ENCODE results near the gene C1orf35.

DNA sequence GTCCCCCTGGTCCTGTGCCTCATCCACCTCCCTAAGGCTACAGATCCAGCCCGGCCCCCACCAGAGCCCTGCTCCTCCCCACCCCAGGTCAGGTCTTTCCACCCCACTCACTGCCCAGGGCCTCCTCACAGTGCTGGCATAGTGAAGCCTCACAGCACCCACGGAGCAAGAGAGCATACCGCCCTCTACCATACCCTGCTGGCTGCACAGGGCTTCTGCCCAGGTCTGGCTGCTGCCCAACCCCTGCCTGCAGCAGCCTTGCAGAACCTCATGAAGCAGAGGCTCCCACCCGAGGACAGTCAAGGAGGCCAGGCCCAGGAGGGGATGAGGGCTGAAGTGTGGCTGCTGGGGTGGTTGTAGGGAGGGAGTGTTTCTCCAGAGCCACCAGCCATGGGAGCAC lies 40.3 kb downstream of the C1orf35 start:
- no peak for TF ChIP-seq EZH2 (IDR thresholded peaks at IDR 0.05; ENCODE audit: low read length, missing control alignments)
- TF ChIP-seq, protein P1, sequence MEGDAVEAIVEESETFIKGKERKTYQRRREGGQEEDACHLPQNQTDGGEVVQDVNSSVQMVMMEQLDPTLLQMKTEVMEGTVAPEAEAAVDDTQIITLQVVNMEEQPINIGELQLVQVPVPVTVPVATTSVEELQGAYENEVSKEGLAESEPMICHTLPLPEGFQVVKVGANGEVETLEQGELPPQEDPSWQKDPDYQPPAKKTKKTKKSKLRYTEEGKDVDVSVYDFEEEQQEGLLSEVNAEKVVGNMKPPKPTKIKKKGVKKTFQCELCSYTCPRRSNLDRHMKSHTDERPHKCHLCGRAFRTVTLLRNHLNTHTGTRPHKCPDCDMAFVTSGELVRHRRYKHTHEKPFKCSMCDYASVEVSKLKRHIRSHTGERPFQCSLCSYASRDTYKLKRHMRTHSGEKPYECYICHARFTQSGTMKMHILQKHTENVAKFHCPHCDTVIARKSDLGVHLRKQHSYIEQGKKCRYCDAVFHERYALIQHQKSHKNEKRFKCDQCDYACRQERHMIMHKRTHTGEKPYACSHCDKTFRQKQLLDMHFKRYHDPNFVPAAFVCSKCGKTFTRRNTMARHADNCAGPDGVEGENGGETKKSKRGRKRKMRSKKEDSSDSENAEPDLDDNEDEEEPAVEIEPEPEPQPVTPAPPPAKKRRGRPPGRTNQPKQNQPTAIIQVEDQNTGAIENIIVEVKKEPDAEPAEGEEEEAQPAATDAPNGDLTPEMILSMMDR (conservative IDR thresholded peaks at IDR 0.05 in 1 of 2, IDR thresholded peaks at IDR 0.05 in 1 of 2; ENCODE audit: low read depth in 1 of 2, low read length in 2 of 2) = no peak
